GM15510 (cell line): ENCODE measurements around the gene IP6K3.

Experiments
- POLR2A ChIP-seq: IDR thresholded peaks from 3 replicates; pipeline ENCODE4 v1.6.1; 2011; ENCODE audit warnings: borderline replicate concordance; ENCODE audit not compliant: insufficient read length; ENCODE audit errors: extremely low read depth

The IP6K3 gene

GRCh38 chr6:33684983-33685382 lies 61.7 kb downstream of the IP6K3 start:
- TF ChIP-seq POLR2A = no peak

- no peak for TF ChIP-seq POLR2A
Measured at GRCh38 chr6:33684428-33684896, 62.2 kb downstream of the IP6K3 start.

GRCh38 chr6:33683576-33684427 lies 62.9 kb downstream of the IP6K3 start:
- no peak for TF ChIP-seq POLR2A

GRCh38 chr6:33683051-33683571 lies 63.6 kb downstream of the IP6K3 start:
- TF ChIP-seq POLR2A = no peak

- TF ChIP-seq POLR2A = no peak
Measured at GRCh38 chr6:33682341-33682740, 64.4 kb downstream of the IP6K3 start.

GRCh38 chr6:33679761-33680160 lies 66.9 kb downstream of the IP6K3 start:
- no peak for TF ChIP-seq POLR2A

GRCh38 chr6:33678932-33679490 lies 67.7 kb downstream of the IP6K3 start:
- TF ChIP-seq POLR2A = no peak

- no peak for TF ChIP-seq POLR2A
Measured at GRCh38 chr6:33678233-33678931, 68.3 kb downstream of the IP6K3 start.

- TF ChIP-seq POLR2A = no peak
Measured at GRCh38 chr6:33677689-33678088, 69.0 kb downstream of the IP6K3 start.

GRCh38 chr6:33677143-33677660 lies 69.5 kb downstream of the IP6K3 start:
- TF ChIP-seq POLR2A = no peak

GRCh38 chr6:33676416-33677142 lies 70.1 kb downstream of the IP6K3 start:
- TF ChIP-seq POLR2A = no peak

- TF ChIP-seq POLR2A = no peak
Measured at GRCh38 chr6:33675968-33676367, 70.7 kb downstream of the IP6K3 start.

GRCh38 chr6:33673851-33674250 lies 72.9 kb downstream of the IP6K3 start:
- no peak for TF ChIP-seq POLR2A

- TF ChIP-seq POLR2A = no peak
Measured at GRCh38 chr6:33672808-33673207, 73.9 kb downstream of the IP6K3 start.
